TTC549 (cell line): Measurements from ENCODE around the gene RERG.

Source experiments
- FAIRE-seq: peaks from 2 replicates; lab custom pipeline; 2012; peaks lifted over from hg19 to GRCh38; lab: Jason Lieb, UNC

Gene RERG

GRCh38 chr12:15186597-15186996 is 34.6 kb downstream of the RERG start:
- FAIRE-seq = no peak

DNA sequence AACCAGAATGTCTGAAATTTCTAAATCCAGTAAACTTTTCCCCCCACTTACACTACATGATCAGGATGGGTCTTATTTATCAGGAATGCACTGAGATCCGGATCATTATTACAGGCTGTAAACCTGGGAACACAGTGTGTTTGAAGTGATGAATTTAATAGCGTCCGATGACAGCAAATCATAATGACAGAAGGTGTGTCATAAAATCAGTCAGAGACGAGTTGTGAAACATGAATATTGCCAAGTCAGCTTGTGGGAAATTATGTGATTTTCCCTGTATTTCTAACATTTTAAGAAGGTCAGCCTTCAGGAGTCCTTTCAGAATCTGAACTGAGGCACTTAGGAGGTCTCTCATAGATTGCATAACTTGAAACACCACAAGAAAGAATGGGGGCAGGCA is 36.7 kb downstream of the RERG start:
- no peak for FAIRE-seq

DNA sequence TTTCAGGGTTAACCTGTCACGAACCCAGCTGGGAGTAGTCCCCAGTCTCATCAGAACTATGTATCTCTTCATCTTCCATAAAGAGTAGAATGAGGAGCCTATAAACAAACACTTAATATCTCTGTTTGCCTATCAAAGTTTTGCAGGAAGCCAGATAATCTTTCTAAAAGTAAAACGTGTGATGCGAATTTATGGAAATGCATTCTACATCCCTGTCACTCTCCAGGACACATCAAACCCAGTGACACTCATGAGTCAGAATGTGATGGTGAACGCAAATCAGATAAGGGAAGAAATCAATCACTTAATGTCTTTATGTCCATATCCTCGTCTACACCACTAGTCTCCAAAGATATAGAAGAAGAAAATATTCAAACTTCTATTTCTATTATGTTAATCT is 37.4 kb downstream of the RERG start:
- FAIRE-seq = no peak

GRCh38 chr12:15181017-15181683 is 40.1 kb downstream of the RERG start:
- no peak for FAIRE-seq

- FAIRE-seq = no peak
These were observed 40.9 kb downstream of the RERG start for GRCh38 chr12:15180325-15180724.

DNA sequence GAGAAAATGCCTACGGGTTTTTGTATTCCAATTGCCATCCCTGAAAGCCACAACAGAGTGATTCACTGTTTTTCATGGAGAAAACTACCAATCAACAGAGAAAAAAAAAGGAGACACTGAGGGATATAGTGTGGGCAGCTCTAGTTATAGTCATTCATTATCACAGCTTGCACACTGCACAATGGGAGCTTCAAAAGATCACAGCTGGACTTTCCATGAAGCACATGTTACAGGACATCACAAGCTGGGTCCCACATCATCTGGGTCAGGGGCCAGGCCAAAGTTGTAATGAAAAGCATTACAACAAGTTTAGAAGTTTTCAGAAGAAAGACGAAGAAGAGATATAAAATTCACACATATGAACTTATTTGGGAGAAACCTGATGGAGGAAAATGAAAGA is 41.5 kb downstream of the RERG start:
- FAIRE-seq = no peak

DNA sequence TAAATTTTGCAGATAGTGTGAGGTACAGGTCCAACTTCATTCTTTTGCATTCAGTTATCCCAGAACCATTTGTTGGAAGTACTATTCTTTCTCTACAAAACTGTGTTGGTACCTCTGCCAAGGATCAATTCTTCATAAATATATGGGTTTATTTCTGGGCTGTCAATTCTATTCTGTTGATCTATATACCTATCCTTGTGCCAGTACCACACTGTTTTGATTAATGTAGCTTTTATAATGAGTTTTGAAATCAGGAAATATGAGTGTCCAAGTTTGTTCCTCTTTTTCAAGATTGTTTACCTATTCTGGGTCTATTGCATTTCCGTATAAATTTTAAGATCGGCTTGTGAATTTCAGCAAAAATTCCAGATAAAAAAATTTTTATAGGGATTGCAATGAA is 48.1 kb downstream of the RERG start:
- no peak for FAIRE-seq

DNA sequence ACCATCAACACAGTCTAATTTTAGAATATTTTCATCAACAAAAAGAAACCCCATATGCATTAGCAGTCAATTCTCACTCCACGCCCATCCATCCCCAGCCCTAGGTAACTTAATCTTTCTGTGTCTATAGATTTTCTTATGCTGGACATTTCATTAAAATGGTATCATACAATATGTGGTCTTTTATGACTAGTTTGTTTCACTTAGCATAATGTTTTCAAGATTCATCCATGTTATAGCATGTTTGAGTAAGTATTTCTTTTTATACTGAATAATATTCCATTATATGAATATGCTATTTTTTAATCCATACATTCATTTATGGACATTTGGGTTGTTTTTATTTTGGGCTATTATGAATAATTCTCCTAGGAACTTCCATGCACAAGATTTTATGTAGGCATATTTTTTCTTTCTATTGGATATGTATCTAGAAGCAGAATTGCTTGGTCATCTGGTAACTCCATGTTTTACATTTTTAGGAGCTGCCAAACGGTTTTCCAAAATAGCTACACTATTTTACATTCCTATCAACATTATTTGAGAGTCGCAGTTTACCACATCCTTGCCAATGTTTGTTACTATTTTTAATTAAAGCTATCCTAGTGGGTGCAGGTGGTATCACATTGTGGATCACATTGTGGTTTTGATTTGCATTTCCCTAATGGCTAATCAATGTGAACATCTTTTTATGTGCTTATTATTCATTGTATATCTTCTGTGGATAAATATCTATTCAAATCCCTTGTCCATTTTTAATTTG is 49.0 kb downstream of the RERG start:
- no peak for FAIRE-seq

- no peak for FAIRE-seq
These were observed 50.1 kb downstream of the RERG start for GRCh38 chr12:15171012-15171655.

- FAIRE-seq = no peak
These were observed 53.1 kb downstream of the RERG start for GRCh38 chr12:15168026-15168678.

GRCh38 chr12:15165012-15165659 is 56.1 kb downstream of the RERG start:
- FAIRE-seq = no peak

DNA sequence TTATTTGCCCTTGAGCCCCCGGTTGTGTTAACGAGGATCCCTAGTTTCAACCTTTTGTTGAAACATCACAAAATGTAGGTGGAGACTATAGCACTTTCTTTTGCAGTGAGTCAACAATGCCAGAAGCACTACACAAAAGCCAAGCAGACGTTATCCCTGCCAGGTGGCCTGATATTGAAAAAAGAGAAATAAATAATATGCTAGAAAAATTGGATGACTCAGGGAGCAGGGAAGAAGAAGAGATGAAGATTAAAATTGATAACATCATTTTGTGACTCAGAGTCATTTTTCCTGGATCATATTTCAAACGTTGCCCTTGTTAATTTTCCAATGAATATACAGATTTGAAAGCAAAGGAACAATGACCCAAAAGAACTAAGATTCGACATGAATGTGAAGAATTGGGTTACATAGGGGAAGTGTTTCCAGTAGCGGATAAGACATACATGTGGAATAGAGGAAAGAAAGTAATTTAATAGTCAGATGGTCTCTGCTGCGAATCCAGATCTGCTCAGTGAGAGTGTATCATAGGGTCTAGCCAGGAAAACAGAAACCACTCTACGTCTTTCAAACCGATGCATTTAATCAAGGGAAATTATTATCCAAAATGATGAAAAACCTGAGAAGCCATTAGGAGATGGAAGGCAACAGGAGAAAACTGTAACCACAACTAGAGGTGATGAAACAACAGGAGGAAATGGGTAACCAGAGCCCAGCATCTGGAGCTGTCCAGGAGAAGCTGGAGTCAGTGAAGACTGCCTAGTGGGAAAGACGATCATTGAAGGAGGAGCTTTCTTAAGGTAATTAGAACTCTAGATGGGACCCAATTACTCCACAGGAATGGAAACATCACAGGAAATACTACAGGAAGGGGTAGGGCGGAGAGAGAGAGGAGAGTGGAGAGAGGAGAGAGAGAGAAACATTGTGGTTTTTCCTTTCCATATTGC is 57.9 kb downstream of the RERG start:
- no peak for FAIRE-seq

GRCh38 chr12:15158083-15158482 is 63.1 kb downstream of the RERG start:
- FAIRE-seq = no peak

GRCh38 chr12:15157269-15157671 is 63.9 kb downstream of the RERG start:
- no peak for FAIRE-seq

- no peak for FAIRE-seq
These were observed 65.9 kb downstream of the RERG start for GRCh38 chr12:15155271-15155670.

DNA sequence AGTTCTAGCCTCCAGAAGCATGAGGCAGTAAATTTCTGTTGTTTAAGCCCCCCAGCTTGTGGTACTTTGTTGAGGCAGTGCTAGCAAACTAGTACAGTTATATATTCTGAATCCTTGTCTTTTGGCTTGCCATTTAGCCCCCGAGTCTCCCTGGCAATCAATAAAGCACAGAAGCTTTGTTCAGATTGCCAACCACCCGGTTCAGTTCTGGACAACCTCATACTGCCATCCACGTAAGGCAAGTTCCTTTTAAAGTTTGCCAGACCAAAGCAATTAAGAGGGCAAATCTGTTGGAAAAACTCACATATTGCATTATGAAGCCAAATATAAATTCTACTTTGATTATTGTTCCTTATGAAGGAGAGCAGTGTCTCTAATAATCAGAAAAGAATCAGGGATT is 67.1 kb downstream of the RERG start:
- no peak for FAIRE-seq

DNA sequence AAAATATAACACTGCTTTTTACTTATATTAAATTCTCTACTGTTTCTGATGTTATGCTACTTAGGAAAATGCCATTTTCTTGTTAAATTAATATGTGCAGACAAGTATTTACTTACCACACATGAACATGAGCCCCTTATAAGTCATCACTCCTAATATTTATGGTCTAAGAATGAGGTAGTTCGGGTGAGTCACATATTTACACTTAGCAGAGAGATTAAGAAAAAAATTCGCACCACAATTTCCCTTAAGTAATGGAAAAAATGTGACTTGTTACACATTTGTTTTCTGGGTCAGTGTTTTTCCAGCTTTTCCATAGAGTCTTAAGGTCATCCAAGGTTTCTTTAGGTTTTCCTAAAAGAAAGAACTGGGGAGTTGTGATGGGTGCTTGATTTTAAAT is 68.3 kb downstream of the RERG start:
- FAIRE-seq = no peak

- no peak for FAIRE-seq
These were observed 68.8 kb downstream of the RERG start for GRCh38 chr12:15152456-15152855.

DNA sequence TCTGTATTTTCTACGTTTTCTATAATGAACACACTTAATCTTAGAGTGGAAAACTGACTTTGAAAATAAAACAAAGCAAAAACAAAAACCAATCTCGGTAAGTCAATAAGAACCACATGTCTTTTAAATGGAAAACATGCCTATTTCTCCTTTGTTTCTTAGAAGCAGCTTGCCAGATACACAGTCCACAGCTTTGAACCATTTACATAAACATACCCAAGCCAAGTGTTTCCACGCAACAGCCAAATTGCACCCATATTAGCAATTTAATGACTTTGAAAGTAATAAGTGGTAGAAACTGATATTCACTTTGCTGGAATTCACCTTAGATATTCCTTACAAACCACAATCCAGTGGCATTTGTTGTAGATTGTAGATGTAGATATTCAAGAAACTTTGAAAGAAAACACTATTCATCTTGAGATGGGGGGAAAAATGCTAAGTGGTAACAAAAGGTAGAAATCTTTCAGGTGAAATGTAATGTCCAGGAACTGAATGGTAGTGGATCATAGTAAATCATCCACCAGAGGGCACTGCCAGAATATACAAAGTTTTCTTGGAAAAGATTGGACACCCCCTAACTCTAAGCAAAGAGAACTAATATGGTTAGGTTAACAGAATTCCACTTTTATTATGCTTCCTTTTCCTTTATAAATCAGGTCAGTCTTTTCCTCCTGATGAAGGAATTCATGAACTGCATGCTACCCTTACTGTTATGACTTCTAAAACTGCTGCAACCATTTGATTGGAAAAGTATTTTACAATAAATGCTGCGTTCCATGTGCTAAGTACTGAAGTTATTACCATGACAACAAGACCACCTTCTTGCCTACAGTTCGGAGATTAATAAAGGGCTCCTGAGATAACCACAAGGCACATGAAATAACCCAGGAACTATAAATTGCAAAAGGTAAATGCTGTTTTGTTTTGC is 69.8 kb downstream of the RERG start:
- no peak for FAIRE-seq

DNA sequence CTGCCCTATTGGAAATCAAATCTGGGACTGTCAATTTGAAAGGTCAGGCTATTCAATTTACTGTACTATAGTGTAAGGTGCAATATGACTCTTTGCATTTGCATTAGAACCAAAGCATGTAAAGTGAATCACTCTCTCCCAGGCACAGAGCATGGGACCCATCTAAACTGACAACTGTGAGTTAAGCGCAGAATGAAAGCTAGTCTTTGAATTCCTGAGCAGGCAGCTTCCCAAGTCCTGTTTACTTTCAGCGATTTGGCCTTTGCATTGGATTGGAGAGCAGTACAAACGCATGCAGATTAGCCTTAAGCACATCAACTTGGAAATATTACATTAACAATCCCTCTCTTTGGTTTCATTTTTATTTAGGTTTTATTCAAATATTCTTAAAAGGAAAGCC is 74.6 kb downstream of the RERG start:
- no peak for FAIRE-seq
